ENCODE data around the gene KCNJ1. TPM values are rescaled to one million over a fixed set of nuclear protein-coding genes. Genes with fewer than 3 reads are reported as not detected.

Gene KCNJ1
- polyA plus RNA-seq, 2 donors = 0.07 to 0.10 TPM

- 86 to 88% methylated on average over 4 of the region's 4 CpGs for WGBS, 2 donors
- H3K4me1 ChIP-seq (ENCODE audit: control insufficient read depth in 2 of 2, insufficient read depth in 2 of 2, low read length in 1 of 2) = no peaks in the 10 kb centered on the region
- no peaks in the 10 kb centered on the region for H3K27me3 ChIP-seq (ENCODE audit: control insufficient read depth in 1 of 2, insufficient read depth in 2 of 2, low read length in 2 of 2)
- no peak overlapping the region for H3K4me3 ChIP-seq (ENCODE audit: low read depth in 1 of 2, low read length in 2 of 2)
- H3K9me3 ChIP-seq (ENCODE audit: control insufficient read depth in 2 of 2, insufficient read depth in 1 of 2, low read depth in 1 of 2, low read length in 1 of 2) = no peaks in the 10 kb centered on the region
- no peaks in the 10 kb centered on the region for H3K36me3 ChIP-seq (ENCODE audit: control insufficient read depth in 2 of 2, insufficient read depth in 2 of 2, low read length in 1 of 2)
- no peak overlapping the region for H3K27ac ChIP-seq (ENCODE audit: low read depth in 2 of 2, low read length in 1 of 2)
Measured at GRCh38 chr11:128828350-128828749, 38.7 kb downstream of the KCNJ1 start.

DNA sequence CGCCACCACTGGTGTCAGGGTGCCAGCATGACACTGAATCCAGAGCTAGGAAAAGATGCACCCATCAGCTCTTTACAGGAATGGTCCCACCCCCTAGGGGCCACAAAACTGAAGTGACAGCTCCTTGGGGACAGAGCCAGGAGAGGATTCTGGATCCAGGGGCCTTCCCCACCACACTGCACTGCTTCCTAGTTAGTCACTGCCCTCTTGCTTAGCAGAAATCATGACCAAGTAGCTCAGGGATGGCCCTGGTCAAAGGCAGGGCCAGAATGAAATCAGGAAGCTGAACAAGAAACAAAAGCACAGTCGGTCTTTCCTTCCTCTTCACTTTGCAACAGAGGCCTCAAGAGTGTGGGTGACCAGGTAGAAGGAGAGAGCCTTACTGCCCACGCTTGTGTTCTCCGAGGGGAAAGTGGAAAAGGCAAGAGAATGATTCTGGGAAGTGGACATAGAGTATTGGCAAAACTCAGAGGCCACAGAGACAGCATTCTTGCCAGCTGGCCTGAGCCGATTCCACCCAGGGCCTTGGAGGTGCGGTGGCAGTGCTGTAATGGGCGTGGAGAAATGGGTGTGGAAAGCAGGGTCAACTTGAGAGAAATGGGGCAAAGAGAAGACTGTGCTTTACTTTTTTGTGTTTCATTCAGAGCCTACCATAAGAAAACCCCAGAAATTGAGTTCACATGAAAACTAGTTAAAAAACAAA, 39.8 kb downstream of the KCNJ1 start:
- no peak overlapping the region for H3K27ac ChIP-seq (ENCODE audit: low read depth in 2 of 2, low read length in 1 of 2)
- no peaks in the 10 kb centered on the region for H3K36me3 ChIP-seq (ENCODE audit: control insufficient read depth in 2 of 2, insufficient read depth in 2 of 2, low read length in 1 of 2)
- no peaks in the 10 kb centered on the region for H3K4me1 ChIP-seq (ENCODE audit: control insufficient read depth in 2 of 2, insufficient read depth in 2 of 2, low read length in 1 of 2)
- H3K4me3 ChIP-seq (ENCODE audit: low read depth in 1 of 2, low read length in 2 of 2) = no peak overlapping the region
- WGBS, 2 donors = 82 to 83% methylated on average over 7 of the region's 7 CpGs
- no peaks in the 10 kb centered on the region for H3K9me3 ChIP-seq (ENCODE audit: control insufficient read depth in 2 of 2, insufficient read depth in 1 of 2, low read depth in 1 of 2, low read length in 1 of 2)
- H3K27me3 ChIP-seq (ENCODE audit: control insufficient read depth in 1 of 2, insufficient read depth in 2 of 2, low read length in 2 of 2) = no peaks in the 10 kb centered on the region

DNA sequence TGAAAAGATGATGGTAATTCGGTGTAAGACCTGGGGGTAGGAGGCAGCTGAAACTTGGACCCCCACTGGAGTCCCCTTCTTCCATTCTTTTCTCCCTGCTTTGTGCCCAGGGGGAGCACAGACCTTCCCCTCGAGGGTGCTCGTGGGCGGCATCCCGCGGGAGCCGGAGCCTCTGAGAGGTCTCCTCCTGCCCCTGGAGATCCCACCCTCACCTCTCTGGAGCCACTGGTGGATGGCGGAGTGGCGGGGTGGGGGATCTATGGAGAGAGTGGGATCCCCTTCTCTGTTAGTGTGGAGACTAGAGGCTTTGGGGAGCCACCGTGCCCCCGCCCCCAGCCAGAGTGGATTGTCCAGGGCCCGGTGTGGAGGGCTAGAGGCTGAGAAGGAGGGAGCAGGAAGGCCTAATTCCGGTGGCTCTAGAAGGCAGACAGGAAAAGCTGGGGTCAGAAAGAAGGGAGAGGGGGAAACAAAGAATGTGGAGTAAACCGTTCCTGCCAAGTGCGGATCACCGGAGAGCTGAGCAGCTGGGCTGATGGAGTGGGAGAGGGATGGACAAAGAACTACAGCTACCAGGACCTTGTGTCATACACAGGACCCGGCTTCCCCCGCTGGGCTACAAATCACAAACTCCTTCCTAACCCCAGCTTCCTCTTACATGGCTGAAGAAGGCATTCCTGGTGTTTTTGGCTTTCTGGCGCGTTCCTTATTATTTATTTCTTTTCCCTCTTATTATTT, 41.9 kb downstream of the KCNJ1 start:
- H3K4me1 ChIP-seq (ENCODE audit: control insufficient read depth in 2 of 2, insufficient read depth in 2 of 2, low read length in 1 of 2) = no peaks in the 10 kb centered on the region
- H3K27ac ChIP-seq (ENCODE audit: low read depth in 2 of 2, low read length in 1 of 2) = no peak overlapping the region
- H3K27me3 ChIP-seq (ENCODE audit: control insufficient read depth in 1 of 2, insufficient read depth in 2 of 2, low read length in 2 of 2) = no peaks in the 10 kb centered on the region
- no peaks in the 10 kb centered on the region for H3K36me3 ChIP-seq (ENCODE audit: control insufficient read depth in 2 of 2, insufficient read depth in 2 of 2, low read length in 1 of 2)
- no peak overlapping the region for H3K4me3 ChIP-seq (ENCODE audit: low read depth in 1 of 2, low read length in 2 of 2)
- no peaks in the 10 kb centered on the region for H3K9me3 ChIP-seq (ENCODE audit: control insufficient read depth in 2 of 2, insufficient read depth in 1 of 2, low read depth in 1 of 2, low read length in 1 of 2)
- 90 to 92% methylated on average over 20 of the region's 20 CpGs for WGBS, 2 donors

DNA sequence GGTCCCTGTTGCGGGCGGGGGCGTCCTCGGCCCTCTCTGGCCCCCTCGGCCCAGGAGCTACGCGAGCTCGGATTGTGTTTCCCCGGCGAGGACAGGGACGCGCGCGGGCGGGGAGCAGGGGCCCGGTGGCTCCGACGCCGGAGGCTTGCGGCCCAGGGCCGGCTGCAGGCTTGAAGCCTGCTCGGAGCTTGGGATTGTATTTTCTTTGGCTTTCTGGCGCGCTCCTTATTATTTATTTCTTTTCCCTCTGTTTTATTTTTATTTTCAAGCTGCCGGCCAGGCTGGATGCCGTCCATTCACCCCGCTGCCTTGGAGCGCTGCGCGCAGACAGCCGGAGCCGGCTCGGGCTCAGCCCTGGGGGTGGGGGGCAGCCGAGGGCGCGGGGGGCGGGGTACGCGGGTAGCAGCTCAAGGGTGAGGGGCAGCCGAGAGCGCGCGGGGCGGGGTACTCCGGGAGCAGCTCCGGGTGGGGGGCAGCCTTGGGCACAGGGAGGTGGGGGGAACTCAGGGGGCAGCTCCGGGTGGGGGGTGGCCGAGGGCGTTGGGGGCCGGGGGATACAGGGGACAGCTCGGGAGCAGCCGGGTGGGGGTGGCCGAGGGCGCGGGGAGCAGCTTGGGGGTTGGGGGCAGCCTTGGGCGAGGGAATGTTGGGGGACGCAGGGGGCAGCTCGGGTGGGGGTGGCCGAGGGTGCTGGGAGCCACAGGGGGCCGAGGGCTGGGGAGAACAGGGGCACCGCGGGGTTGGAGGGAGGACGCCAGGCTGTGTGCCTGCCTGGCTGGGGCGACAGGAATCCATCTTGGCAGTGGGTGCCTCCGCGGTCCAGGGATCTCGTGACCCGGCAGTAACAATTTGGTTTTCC, 42.7 kb downstream of the KCNJ1 start:
- Histone ChIP-seq H3K36me3 (ENCODE audit: control insufficient read depth in 2 of 2, insufficient read depth in 2 of 2, low read length in 1 of 2) (no peaks in the 10 kb centered on the region), H3K27ac (ENCODE audit: low read depth in 2 of 2, low read length in 1 of 2) (no peak overlapping the region), H3K9me3 (ENCODE audit: control insufficient read depth in 2 of 2, insufficient read depth in 1 of 2, low read depth in 1 of 2, low read length in 1 of 2) (no peaks in the 10 kb centered on the region), H3K4me1 (ENCODE audit: control insufficient read depth in 2 of 2, insufficient read depth in 2 of 2, low read length in 1 of 2) (no peaks in the 10 kb centered on the region), H3K4me3 (ENCODE audit: low read depth in 1 of 2, low read length in 2 of 2) (no peak overlapping the region), H3K27me3 (ENCODE audit: control insufficient read depth in 1 of 2, insufficient read depth in 2 of 2, low read length in 2 of 2) (no peaks in the 10 kb centered on the region)
- 23 to 30% methylated on average over 55 to 68 of the region's 68 CpGs for WGBS, 2 donors

DNA sequence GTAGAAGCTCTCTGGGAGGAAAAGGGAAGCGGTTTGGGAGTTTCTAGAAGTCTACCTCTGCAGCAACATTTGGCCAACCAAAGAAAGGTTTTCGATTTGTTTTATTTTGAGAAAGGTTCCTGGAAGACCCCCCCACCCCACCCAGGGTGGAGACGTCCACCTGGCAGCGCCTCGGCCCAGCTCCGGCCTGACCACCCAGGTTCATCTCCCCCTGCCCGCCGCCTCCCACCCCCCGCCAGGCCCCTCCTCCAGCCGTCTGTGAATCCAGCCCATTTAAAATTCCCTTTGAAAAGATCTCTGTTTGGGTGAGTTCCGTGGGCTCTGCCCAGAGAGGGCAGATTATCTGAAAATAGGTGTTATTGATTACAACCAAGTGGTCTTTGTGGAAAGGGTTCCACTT, 43.3 kb downstream of the KCNJ1 start:
- Histone ChIP-seq H3K36me3 (ENCODE audit: control insufficient read depth in 2 of 2, insufficient read depth in 2 of 2, low read length in 1 of 2) (no peaks in the 10 kb centered on the region), H3K4me1 (ENCODE audit: control insufficient read depth in 2 of 2, insufficient read depth in 2 of 2, low read length in 1 of 2) (no peaks in the 10 kb centered on the region), H3K9me3 (ENCODE audit: control insufficient read depth in 2 of 2, insufficient read depth in 1 of 2, low read depth in 1 of 2, low read length in 1 of 2) (no peaks in the 10 kb centered on the region), H3K27me3 (ENCODE audit: control insufficient read depth in 1 of 2, insufficient read depth in 2 of 2, low read length in 2 of 2) (no peaks in the 10 kb centered on the region), H3K4me3 (ENCODE audit: low read depth in 1 of 2, low read length in 2 of 2) (no peak overlapping the region), H3K27ac (ENCODE audit: low read depth in 2 of 2, low read length in 1 of 2) (no peak overlapping the region)
- 69 to 83% methylated on average over 11 of the region's 11 CpGs for WGBS, 2 donors

DNA sequence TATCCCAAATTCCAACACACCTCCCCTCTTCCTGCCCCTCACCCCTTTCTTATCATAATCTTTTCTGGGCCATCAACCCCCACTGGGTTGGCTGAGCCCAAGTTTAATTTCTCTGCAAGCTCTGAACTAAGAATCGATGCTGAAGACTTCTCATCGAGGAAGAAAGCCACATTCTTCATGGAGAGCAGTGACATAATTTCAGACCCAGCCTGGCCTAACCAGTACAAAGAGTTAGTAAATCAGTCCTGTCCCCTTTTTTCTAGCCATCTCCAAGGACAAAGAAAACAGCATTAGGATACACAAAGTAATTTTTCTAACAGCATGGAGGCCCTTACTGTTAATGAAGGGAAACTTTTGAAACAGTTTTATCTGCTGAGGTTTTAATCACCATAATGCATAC, 45.0 kb downstream of the KCNJ1 start:
- no peaks in the 10 kb centered on the region for H3K4me1 ChIP-seq (ENCODE audit: control insufficient read depth in 2 of 2, insufficient read depth in 2 of 2, low read length in 1 of 2)
- WGBS, 2 donors = 91 to 94% methylated on average over 2 of the region's 2 CpGs
- no peaks in the 10 kb centered on the region for H3K9me3 ChIP-seq (ENCODE audit: control insufficient read depth in 2 of 2, insufficient read depth in 1 of 2, low read depth in 1 of 2, low read length in 1 of 2)
- no peak overlapping the region for H3K27ac ChIP-seq (ENCODE audit: low read depth in 2 of 2, low read length in 1 of 2)
- no peaks in the 10 kb centered on the region for H3K27me3 ChIP-seq (ENCODE audit: control insufficient read depth in 1 of 2, insufficient read depth in 2 of 2, low read length in 2 of 2)
- no peak overlapping the region for H3K4me3 ChIP-seq (ENCODE audit: low read depth in 1 of 2, low read length in 2 of 2)
- H3K36me3 ChIP-seq (ENCODE audit: control insufficient read depth in 2 of 2, insufficient read depth in 2 of 2, low read length in 1 of 2) = no peaks in the 10 kb centered on the region

- Histone ChIP-seq H3K27me3 (ENCODE audit: control insufficient read depth in 1 of 2, insufficient read depth in 2 of 2, low read length in 2 of 2) (no peaks in the 10 kb centered on the region), H3K4me1 (ENCODE audit: control insufficient read depth in 2 of 2, insufficient read depth in 2 of 2, low read length in 1 of 2) (no peaks in the 10 kb centered on the region), H3K4me3 (ENCODE audit: low read depth in 1 of 2, low read length in 2 of 2) (no peak overlapping the region), H3K36me3 (ENCODE audit: control insufficient read depth in 2 of 2, insufficient read depth in 2 of 2, low read length in 1 of 2) (no peaks in the 10 kb centered on the region), H3K27ac (ENCODE audit: low read depth in 2 of 2, low read length in 1 of 2) (no peak overlapping the region), H3K9me3 (ENCODE audit: control insufficient read depth in 2 of 2, insufficient read depth in 1 of 2, low read depth in 1 of 2, low read length in 1 of 2) (no peaks in the 10 kb centered on the region)
- 85 to 90% methylated on average over 4 of the region's 4 CpGs for WGBS, 2 donors
Measured at GRCh38 chr11:128821556-128821955, 45.5 kb downstream of the KCNJ1 start.

DNA sequence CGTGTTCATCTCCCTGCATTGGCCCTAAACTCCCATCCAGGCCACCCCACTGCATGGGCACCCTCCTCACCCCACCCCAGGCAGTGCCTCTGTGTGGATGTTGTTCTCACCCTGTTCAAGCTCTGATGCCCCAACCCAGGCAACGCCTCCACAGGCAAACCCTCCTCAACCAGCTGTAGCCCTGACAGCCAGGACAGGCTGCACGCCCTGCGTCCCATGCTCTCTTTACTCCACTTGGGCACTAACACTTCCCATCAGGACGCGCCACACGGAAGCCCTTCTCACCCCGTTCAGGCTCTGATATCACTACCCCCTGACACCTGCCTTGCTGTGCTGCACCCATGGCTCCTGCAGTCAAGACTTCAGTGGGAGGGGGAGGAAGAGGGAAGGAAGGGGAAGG, 47.9 kb downstream of the KCNJ1 start:
- no peaks in the 10 kb centered on the region for H3K4me1 ChIP-seq (ENCODE audit: control insufficient read depth in 2 of 2, insufficient read depth in 2 of 2, low read length in 1 of 2)
- 75 to 87% methylated on average over 8 of the region's 8 CpGs for WGBS, 2 donors
- H3K9me3 ChIP-seq (ENCODE audit: control insufficient read depth in 2 of 2, insufficient read depth in 1 of 2, low read depth in 1 of 2, low read length in 1 of 2) = no peaks in the 10 kb centered on the region
- H3K4me3 ChIP-seq (ENCODE audit: low read depth in 1 of 2, low read length in 2 of 2) = no peak overlapping the region
- no peaks in the 10 kb centered on the region for H3K27me3 ChIP-seq (ENCODE audit: control insufficient read depth in 1 of 2, insufficient read depth in 2 of 2, low read length in 2 of 2)
- H3K27ac ChIP-seq (ENCODE audit: low read depth in 2 of 2, low read length in 1 of 2) = no peak overlapping the region
- H3K36me3 ChIP-seq (ENCODE audit: control insufficient read depth in 2 of 2, insufficient read depth in 2 of 2, low read length in 1 of 2) = no peaks in the 10 kb centered on the region

DNA sequence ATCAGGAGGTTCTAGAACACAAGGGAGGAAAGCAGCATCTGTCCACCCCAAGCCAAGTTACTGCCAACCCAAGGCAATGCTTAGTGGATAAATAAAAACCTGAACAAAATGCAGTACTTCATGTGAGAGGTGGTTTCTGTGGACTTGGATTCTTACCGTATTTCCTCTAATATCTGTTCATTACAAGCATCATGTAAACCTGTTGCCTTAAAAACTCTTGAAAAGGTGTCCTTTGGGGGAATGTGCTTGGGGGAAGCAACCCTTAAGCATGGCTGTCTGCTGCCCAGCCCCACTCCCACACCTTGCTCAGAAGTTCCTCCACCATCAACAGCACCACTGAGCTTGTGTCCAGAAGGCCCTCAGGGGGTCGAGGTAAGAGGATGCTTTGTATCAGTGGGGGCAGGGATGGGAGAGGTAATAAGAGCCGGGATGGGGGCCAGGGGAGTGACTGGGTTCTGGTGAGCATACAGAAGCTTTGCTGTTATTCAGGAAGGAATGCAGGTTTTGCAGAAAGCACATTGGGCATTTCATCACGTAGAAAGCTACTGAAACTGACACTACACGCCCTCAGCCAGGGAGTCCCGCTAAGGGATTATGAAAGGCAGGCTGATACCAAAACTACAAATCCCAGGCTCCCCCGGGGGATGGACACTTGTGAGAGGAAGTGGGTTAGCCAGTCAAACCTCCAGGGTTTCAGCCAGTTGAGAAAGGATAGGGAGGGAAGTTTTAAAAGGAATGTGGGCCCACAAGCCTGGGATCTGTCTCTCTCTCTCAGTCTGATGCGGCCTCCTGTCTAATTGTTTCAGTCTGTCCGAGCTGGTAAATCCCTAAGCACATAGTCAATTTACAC, 52.0 kb downstream of the KCNJ1 start:
- Histone ChIP-seq H3K9me3 (ENCODE audit: control insufficient read depth in 2 of 2, insufficient read depth in 1 of 2, low read depth in 1 of 2, low read length in 1 of 2) (no peaks in the 10 kb centered on the region), H3K27ac (ENCODE audit: low read depth in 2 of 2, low read length in 1 of 2) (no peak overlapping the region), H3K4me1 (ENCODE audit: control insufficient read depth in 2 of 2, insufficient read depth in 2 of 2, low read length in 1 of 2) (no peaks in the 10 kb centered on the region), H3K27me3 (ENCODE audit: control insufficient read depth in 1 of 2, insufficient read depth in 2 of 2, low read length in 2 of 2) (no peaks in the 10 kb centered on the region), H3K4me3 (ENCODE audit: low read depth in 1 of 2, low read length in 2 of 2) (no peak overlapping the region), H3K36me3 (ENCODE audit: control insufficient read depth in 2 of 2, insufficient read depth in 2 of 2, low read length in 1 of 2) (no peaks in the 10 kb centered on the region)
- WGBS, 2 donors = 43% methylated on average over 9 of the region's 9 CpGs

Measured in esophagus (tissue), 2 donors.